HCT116 (cell line): ENCODE results near the gene PLEKHA5. TPM values are rescaled to one million over a fixed set of nuclear protein-coding genes. Genes with fewer than 3 reads are reported as not detected.

Source experiments
- ATAC-seq: fragments of 200-7000 bp; cut with Tn5 transposase; 2 replicates; pipeline ENCODE4 v1.9.1; 2020; ENCODE audit warnings: mild to moderate bottlenecking, moderate library complexity
- BruUV-seq: library from RNA; stranded (reverse); fragments of 400-500 nt; replicated peaks from 2 replicates; lab custom pipeline; 2021; lab: Mats Ljungman, UMichigan
- CTCF ChIA-PET: fragments of 300-600 bp; sonication (Branson Sonifier 250); formaldehyde crosslinking; loops from one replicate; lab custom pipeline; 2021; ENCODE audit warnings: antibody characterized with exemption; lab: Charles Lee
- POLR2A ChIA-PET: fragments of 300-600, 350-600 bp; sonication (Branson Sonifier 250); formaldehyde crosslinking; loops from one replicate; lab custom pipeline; 2021; ENCODE audit warnings: antibody characterized with exemption; lab: Charles Lee
- RAD21 ChIA-PET, 2 experiments: fragments of 300-600 bp; sonication (Branson Sonifier 250); formaldehyde crosslinking; loops; one replicate each; lab custom pipeline; 2023; ENCODE audit warnings: low total read pairs in 2 of 2; ENCODE audit not compliant: uncharacterized antibody in 2 of 2, unreplicated experiment in 2 of 2, low non-redundant PET in 1 of 2; lab: Charles Lee
- DNase-seq: peaks from one replicate; pipeline ENCODE4 v3.0.0-alpha.2; 2010; ENCODE audit warnings: low read depth, low spot score
- H2AFZ ChIP-seq: fragments of 200-600 bp; shearing (Covaris generic), sonication (generic); 2 replicates; pipeline ENCODE4 v1.6.1; 2017; ENCODE audit warnings: low read depth, mixed run types, mixed read lengths, antibody characterized with exemption, low read length; ENCODE audit not compliant: poor library complexity, severe bottlenecking
- H3K27ac ChIP-seq: 2 replicates; pipeline ENCODE4 v1.5.1; 2012; ENCODE audit warnings: low read depth, low read length
- H3K27me3 ChIP-seq: fragments of 200-600 bp; sonication (generic); 2 replicates; pipeline ENCODE4 v1.6.1; 2016; ENCODE audit warnings: mixed run types, low read length, mixed read lengths; ENCODE audit not compliant: insufficient read depth
- H3K36me3 ChIP-seq, 2 experiments: fragments of 200-500 bp in 1 of 2; fragments of 200-600 bp in 1 of 2; sonication (Bioruptor generic) in 1 of 2; sonication (generic) in 1 of 2; 2 replicates each; pipeline versions ENCODE4 v1.5.1 to v1.6.1; 2014 to 2016; ENCODE audit warnings: low read length in 2 of 2, inconsistent platforms in 1 of 2, mixed read lengths in 1 of 2, mixed run types in 1 of 2; ENCODE audit not compliant: insufficient read depth in 2 of 2, control insufficient read depth in 1 of 2
- H3K4me1 ChIP-seq, 2 experiments: fragments of 200-600 bp in 1 of 2; sonication (generic) in 1 of 2; 2 replicates each; pipeline versions ENCODE4 v1.5.1 to v1.6.1; 2012 to 2017; ENCODE audit warnings: low read length in 2 of 2, inconsistent platforms in 1 of 2, mild to moderate bottlenecking in 1 of 2, mixed read lengths in 1 of 2, mixed run types in 1 of 2, moderate library complexity in 1 of 2; ENCODE audit not compliant: insufficient read depth in 2 of 2, control insufficient read depth in 1 of 2
- H3K4me2 ChIP-seq: fragments of 200-600 bp; sonication (generic); 2 replicates; pipeline ENCODE4 v1.6.1; 2017; ENCODE audit warnings: mixed run types, low read length, mixed read lengths
- H3K4me3 ChIP-seq, 2 experiments: fragments of 200-600 bp in 1 of 2; sonication (generic) in 1 of 2; replicated peaks in 1 of 2; 2 replicates each; pipeline ENCODE4 v1.5.1; 2011 to 2016; ENCODE audit warnings: low read length in 2 of 2, control low read depth in 1 of 2, low read depth in 1 of 2, mild to moderate bottlenecking in 1 of 2, mixed read lengths in 1 of 2, mixed run types in 1 of 2
- H3K79me2 ChIP-seq: fragments of 200-600 bp; sonication (generic); 2 replicates; pipeline ENCODE4 v1.6.1; 2017; ENCODE audit warnings: mild to moderate bottlenecking, mixed run types, low read length, moderate library complexity, mixed read lengths; ENCODE audit not compliant: insufficient read depth
- H3K9ac ChIP-seq: fragments of 200-600 bp; sonication (generic); 2 replicates; pipeline ENCODE4 v1.6.1; 2016; ENCODE audit warnings: low read length, mixed read lengths
- H3K9me2 ChIP-seq: fragments of 200-600 bp; sonication (generic), shearing (Covaris generic); 2 replicates; pipeline ENCODE4 v1.6.1; 2017; ENCODE audit warnings: mixed run types, mild to moderate bottlenecking, moderate library complexity; ENCODE audit not compliant: insufficient read depth
- H3K9me3 ChIP-seq, 2 experiments: fragments of 200-500 bp in 1 of 2; fragments of 200-600 bp in 1 of 2; sonication (Bioruptor generic) in 1 of 2; sonication (generic) in 1 of 2; 2 replicates each; pipeline ENCODE4 v1.6.1; 2014 to 2017; ENCODE audit warnings: low read length in 2 of 2, mixed read lengths in 2 of 2, inconsistent platforms in 1 of 2, low read depth in 1 of 2, mild to moderate bottlenecking in 1 of 2, mixed run types in 1 of 2, moderate library complexity in 1 of 2; ENCODE audit not compliant: control insufficient read depth in 1 of 2, insufficient read depth in 1 of 2
- H4K20me1 ChIP-seq: fragments of 200-600 bp; sonication (generic), shearing (Covaris generic); 2 replicates; pipeline ENCODE4 v1.6.1; 2017; ENCODE audit warnings: mixed run types, mild to moderate bottlenecking, moderate library complexity; ENCODE audit not compliant: insufficient read depth
- CBX3 ChIP-seq: IDR thresholded peaks from 2 replicates; pipeline ENCODE4 v1.6.1; 2012; ENCODE audit warnings: low read depth
- CEBPB ChIP-seq: IDR thresholded peaks from 2 replicates; pipeline ENCODE4 v1.6.1; 2012; ENCODE audit warnings: low read depth
- ELF1 ChIP-seq: IDR thresholded peaks from 2 replicates; pipeline ENCODE4 v1.6.1; 2012; ENCODE audit warnings: low read depth, borderline replicate concordance
- EZH2 ChIP-seq: fragments of 200-600 bp; sonication (generic); IDR thresholded peaks from 2 replicates; pipeline ENCODE4 v1.6.1; 2017; ENCODE audit warnings: antibody characterized with exemption, mixed run types
- POLR2A ChIP-seq: IDR thresholded peaks from 2 replicates; pipeline ENCODE4 v1.7.0; 2011; ENCODE audit warnings: borderline replicate concordance; ENCODE audit not compliant: insufficient read depth, insufficient read length; ENCODE audit errors: extremely low read depth
- POLR2AphosphoS5 ChIP-seq: IDR thresholded peaks from 2 replicates; pipeline ENCODE4 v1.6.1; 2011; ENCODE audit warnings: mild to moderate bottlenecking, low read depth, low read length, moderate library complexity
- SP1 ChIP-seq: IDR thresholded peaks from 2 replicates; pipeline ENCODE4 v1.6.1; 2012; ENCODE audit warnings: low read depth
- SRF ChIP-seq: IDR thresholded peaks from 2 replicates; pipeline ENCODE4 v1.6.1; 2012; ENCODE audit warnings: low read depth
- intact Hi-C: fragments of 100-400 bp; cut with micrococcal nuclease; formaldehyde crosslinking; loops from 2 replicates; pipeline ENCODE4 v1.10.0; 2022
- total RNA-seq: library from RNA; stranded (reverse); gene quantifications from one replicate; pipeline ENCODE4 v1.2.1, GENCODE V29; 2021; ENCODE audit not compliant: unreplicated experiment
- TF ChIP-seq, protein P1 (sequence below): IDR thresholded peaks from 2 replicates; pipeline ENCODE4 v1.6.1; 2012; ENCODE audit warnings: low read depth
- TF ChIP-seq, protein P2 (sequence below): IDR thresholded peaks from 2 replicates; pipeline ENCODE4 v1.6.1; 2012

Gene PLEKHA5
- total RNA-seq, 1 experiment from 2014 or later, result 18.9 TPM

DNA sequence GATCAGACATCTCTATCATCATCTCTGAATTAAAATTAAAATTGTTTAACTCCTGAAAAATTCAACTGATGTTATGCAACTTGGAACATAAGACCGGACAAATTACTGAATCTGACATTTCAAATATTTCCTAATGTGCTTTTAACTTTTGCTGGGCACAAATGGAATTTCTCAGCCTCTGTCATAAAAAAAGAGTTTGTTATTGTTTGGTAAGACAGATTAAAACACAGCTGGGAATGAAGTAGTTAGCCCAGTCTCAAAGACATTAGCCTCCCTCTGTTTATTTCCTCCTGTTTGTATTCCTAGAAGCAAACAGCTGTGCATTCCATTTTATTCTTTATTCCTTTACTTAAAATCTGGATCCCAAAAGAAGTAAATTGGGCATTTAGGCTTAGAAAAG, 29.4 kb downstream of the PLEKHA5 start:
- no TSS peak for BruUV-seq
- DNase-seq, result no peak
- Histone ChIP-seq H2AFZ (no peak overlapping the region), H3K27ac (no peak overlapping the region), H3K79me2 (peaks cover 56% of the 10 kb centered on the region), H3K4me2 (no peak overlapping the region), H3K27me3 (no peaks in the 10 kb centered on the region), H3K4me3 (no peak overlapping the region), H3K9ac (no peak overlapping the region), H3K4me1 (no peaks in the 10 kb centered on the region), H3K9me2 (no peaks in the 10 kb centered on the region), H4K20me1 (peaks cover 7% of the 10 kb centered on the region; the same call in 1 of the 2 replicates), H3K36me3 (no peaks in the 10 kb centered on the region), H3K9me3 (no peaks in the 10 kb centered on the region)
- POLR2A ChIA-PET, result no interaction called here
- TF ChIP-seq CBX3, result no peak
- no peak for TF ChIP-seq EZH2
- no peak for TF ChIP-seq POLR2A
- TF ChIP-seq, protein P1, sequence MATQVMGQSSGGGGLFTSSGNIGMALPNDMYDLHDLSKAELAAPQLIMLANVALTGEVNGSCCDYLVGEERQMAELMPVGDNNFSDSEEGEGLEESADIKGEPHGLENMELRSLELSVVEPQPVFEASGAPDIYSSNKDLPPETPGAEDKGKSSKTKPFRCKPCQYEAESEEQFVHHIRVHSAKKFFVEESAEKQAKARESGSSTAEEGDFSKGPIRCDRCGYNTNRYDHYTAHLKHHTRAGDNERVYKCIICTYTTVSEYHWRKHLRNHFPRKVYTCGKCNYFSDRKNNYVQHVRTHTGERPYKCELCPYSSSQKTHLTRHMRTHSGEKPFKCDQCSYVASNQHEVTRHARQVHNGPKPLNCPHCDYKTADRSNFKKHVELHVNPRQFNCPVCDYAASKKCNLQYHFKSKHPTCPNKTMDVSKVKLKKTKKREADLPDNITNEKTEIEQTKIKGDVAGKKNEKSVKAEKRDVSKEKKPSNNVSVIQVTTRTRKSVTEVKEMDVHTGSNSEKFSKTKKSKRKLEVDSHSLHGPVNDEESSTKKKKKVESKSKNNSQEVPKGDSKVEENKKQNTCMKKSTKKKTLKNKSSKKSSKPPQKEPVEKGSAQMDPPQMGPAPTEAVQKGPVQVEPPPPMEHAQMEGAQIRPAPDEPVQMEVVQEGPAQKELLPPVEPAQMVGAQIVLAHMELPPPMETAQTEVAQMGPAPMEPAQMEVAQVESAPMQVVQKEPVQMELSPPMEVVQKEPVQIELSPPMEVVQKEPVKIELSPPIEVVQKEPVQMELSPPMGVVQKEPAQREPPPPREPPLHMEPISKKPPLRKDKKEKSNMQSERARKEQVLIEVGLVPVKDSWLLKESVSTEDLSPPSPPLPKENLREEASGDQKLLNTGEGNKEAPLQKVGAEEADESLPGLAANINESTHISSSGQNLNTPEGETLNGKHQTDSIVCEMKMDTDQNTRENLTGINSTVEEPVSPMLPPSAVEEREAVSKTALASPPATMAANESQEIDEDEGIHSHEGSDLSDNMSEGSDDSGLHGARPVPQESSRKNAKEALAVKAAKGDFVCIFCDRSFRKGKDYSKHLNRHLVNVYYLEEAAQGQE, result no peak
- no peak for TF ChIP-seq POLR2AphosphoS5
- TF ChIP-seq ELF1, result no peak
- TF ChIP-seq SRF, result no peak
- no peak for TF ChIP-seq CEBPB
- no peak for TF ChIP-seq SP1
- TF ChIP-seq, protein P2, sequence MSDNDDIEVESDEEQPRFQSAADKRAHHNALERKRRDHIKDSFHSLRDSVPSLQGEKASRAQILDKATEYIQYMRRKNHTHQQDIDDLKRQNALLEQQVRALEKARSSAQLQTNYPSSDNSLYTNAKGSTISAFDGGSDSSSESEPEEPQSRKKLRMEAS, result no peak
- RAD21 ChIA-PET, result no interaction called here
- CTCF ChIA-PET, result no interaction called here
- no peak for ATAC-seq
- intact Hi-C loops, result no loop called here
